Measurements from ENCODE around the gene SERGEF. TPM values are rescaled to one million over a fixed set of nuclear protein-coding genes. Genes with fewer than 3 reads are reported as not detected.

The SERGEF gene
- total and polyA plus RNA-seq, 2 of the 13 experiments (the other 11 are each of a cell fraction or from before 2014, with no cell fraction given): 54.5 to 114 TPM

GRCh38 chr11:17799147-17799546 is 213.7 kb downstream of the SERGEF start:
- Histone ChIP-seq H3K4me3 (replicated peaks in 1 of 3; ENCODE audit: insufficient read depth in 1 of 3, low read depth in 2 of 3, low read length in 3 of 3) (no peak overlapping the region), H3K79me2 (ENCODE audit: insufficient read depth, low read length) (no peaks in the 10 kb centered on the region), H3K4me1 (ENCODE audit: insufficient read depth, low read length) (no peaks in the 10 kb centered on the region), H4K20me1 (ENCODE audit: insufficient read depth, low read length) (no peaks in the 10 kb centered on the region), H3K36me3 (replicated peaks in 1 of 2; ENCODE audit: control insufficient read depth in 1 of 2, insufficient read depth in 2 of 2, low read length in 2 of 2) (peaks cover 0 to 13% of the 10 kb centered on the region in 2 experiments; a peak in 2 of 5 replicates), H2AFZ (ENCODE audit: low read length) (no peak overlapping the region), H3K9me3 (ENCODE audit: low read length) (no peaks in the 10 kb centered on the region), H3K27ac (ENCODE audit: extremely low read length, insufficient read depth, low read length) (no peak overlapping the region), H3K4me2 (ENCODE audit: low read depth, low read length) (no peak overlapping the region), H3K27me3 (ENCODE audit: control insufficient read depth in 1 of 2, insufficient read depth in 2 of 2, low read length in 2 of 2) (no peaks in the 10 kb centered on the region), H3K9ac (ENCODE audit: insufficient read depth, low read depth, low read length) (no peak overlapping the region)
- DNase-seq (ENCODE audit: low spot score): no peak
- WGBS (ENCODE audit: low lambda C conversion rate): 100% methylated on average over 5 of the region's 5 CpGs
- CTCF ChIA-PET (ENCODE audit: low intra/inter-chr PET ratio, low total read pairs): no interaction called here
- BruUV-seq (replicated peaks): no TSS peak
- in situ Hi-C loops (cut with HindIII; ENCODE audit: extremely low pct_ligation_motif_present, low pct_unique_long_range_greater_than_20kb): no loop called here
- ATAC-seq: no peak
- TF ChIP-seq ZNF446 (CRISPR knock-in tag; IDR thresholded peaks at IDR 0.05) (no peak), ZNF644 (CRISPR knock-in tag; IDR thresholded peaks at IDR 0.05; ENCODE audit: low read depth) (no peak), NCOA1 (CRISPR knock-in tag; IDR thresholded peaks at IDR 0.05) (no peak), ZNF792 (CRISPR knock-in tag; IDR thresholded peaks at IDR 0.05) (no peak), ZNF530 (CRISPR knock-in tag; IDR thresholded peaks at IDR 0.05; ENCODE audit: low read depth) (no peak), ZNF253 (CRISPR knock-in tag; IDR thresholded peaks at IDR 0.05; ENCODE audit: borderline replicate concordance) (no peak), MED13 (CRISPR knock-in tag; IDR thresholded peaks at IDR 0.05) (no peak), ZBTB39 (CRISPR knock-in tag; IDR thresholded peaks at IDR 0.05) (no peak), ZNF260 (CRISPR knock-in tag; IDR thresholded peaks at IDR 0.05; ENCODE audit: borderline replicate concordance, low read depth) (no peak), ZBTB33 (CRISPR knock-in tag; IDR thresholded peaks at IDR 0.05) (no peak), MED1 (CRISPR knock-in tag; IDR thresholded peaks at IDR 0.05) (no peak), NFIC (IDR thresholded peaks at IDR 0.05; ENCODE audit: low read length) (no peak)
- intact Hi-C loops (cut with micrococcal nuclease; ENCODE audit: unreplicated experiment): no loop called here
- no peak for FAIRE-seq
- POLR2A ChIA-PET: no interaction called here
